NCI-H1930 (cell line): ENCODE data around the gene TCP11L1.
"Not testable (repeated sequence)": the region's sequence is repeated elsewhere in the genome, so short reads cannot be mapped to it uniquely, and the experiment has no call there.

Experiments
- DNase-seq, 2 experiments: peaks; one replicate each; lab custom pipeline; 2025; lab: John Stamatoyannopoulos, UW

The TCP11L1 gene

GRCh38 chr11:33029218-33029617 is 10.2 kb upstream of the TCP11L1 start:
- not testable (repeated sequence) for DNase-seq

- no peak for DNase-seq
Measured at GRCh38 chr11:33033493-33033892, 5.9 kb upstream of the TCP11L1 start.

GRCh38 chr11:33035011-33035410 is 4.4 kb upstream of the TCP11L1 start:
- DNase-seq = no peak

GRCh38 chr11:33040033-33040861 is 875 bp downstream of the TCP11L1 start:
- peak; percentile 25 to 48 for DNase-seq

- no peak for DNase-seq
Measured at GRCh38 chr11:33040862-33041453, 1.6 kb downstream of the TCP11L1 start.

- DNase-seq = no peak
Measured at GRCh38 chr11:33043221-33043830, 4.0 kb downstream of the TCP11L1 start.

- no peak for DNase-seq
Measured at GRCh38 chr11:33044285-33044756, 4.9 kb downstream of the TCP11L1 start.

GRCh38 chr11:33045551-33046255 is 6.3 kb downstream of the TCP11L1 start:
- DNase-seq = no peak

- DNase-seq = not testable (repeated sequence)
Measured at GRCh38 chr11:33048701-33049100, 9.3 kb downstream of the TCP11L1 start.

- DNase-seq = not testable (repeated sequence)
Measured at GRCh38 chr11:33049565-33050408, 10.4 kb downstream of the TCP11L1 start.

- DNase-seq = no peak
Measured at GRCh38 chr11:33052231-33052630, 12.9 kb downstream of the TCP11L1 start.

GRCh38 chr11:33055375-33055774 is 16.0 kb downstream of the TCP11L1 start:
- no peak for DNase-seq

- DNase-seq = no peak
Measured at GRCh38 chr11:33057284-33057683, 17.9 kb downstream of the TCP11L1 start.

- DNase-seq = no peak
Measured at GRCh38 chr11:33059331-33060007, 20.1 kb downstream of the TCP11L1 start.

- no peak for DNase-seq
Measured at GRCh38 chr11:33060271-33060670, 20.9 kb downstream of the TCP11L1 start.

GRCh38 chr11:33062137-33062536 is 22.8 kb downstream of the TCP11L1 start:
- no peak for DNase-seq

GRCh38 chr11:33063326-33063881 is 24.0 kb downstream of the TCP11L1 start:
- no peak for DNase-seq

- DNase-seq = no peak
Measured at GRCh38 chr11:33064033-33064825, 24.9 kb downstream of the TCP11L1 start.

GRCh38 chr11:33064866-33065265 is 25.5 kb downstream of the TCP11L1 start:
- no peak for DNase-seq
